Stimulated activated CD4-positive, alpha-beta T cell treated with anti-CD3 and anti-CD28 coated beads, Interleukin-12 subunit alpha, Interleukin-12 subunit beta, amount 100 ng/mL, for 48 hours (primary cell): ENCODE measurements around the gene SEPTIN10.
"Not testable (repeated sequence)": the region's sequence is repeated elsewhere in the genome, so short reads cannot be mapped to it uniquely, and the experiment has no call there.

Experiments used
- DNase-seq, 3 donors: peaks; one replicate each; pipeline ENCODE4 v3.0.0-alpha.2; 2020; ENCODE audit warnings: low read depth in 2 of 3, low spot score in 1 of 3

The SEPTIN10 gene

GRCh38 chr2:109554758-109555157 is 59.0 kb downstream of the SEPTIN10 start:
- DNase-seq = no peak

- DNase-seq = no peak
These were observed 64.7 kb downstream of the SEPTIN10 start for GRCh38 chr2:109549016-109549590.

- DNase-seq = no peak
These were observed 66.5 kb downstream of the SEPTIN10 start for GRCh38 chr2:109547280-109547679.

- DNase-seq = peak; percentile 24 to 64 (median 41)
These were observed 67.7 kb downstream of the SEPTIN10 start for GRCh38 chr2:109545828-109546713.

- no peak for DNase-seq
These were observed 71.4 kb downstream of the SEPTIN10 start for GRCh38 chr2:109542384-109542783.

GRCh38 chr2:109538546-109538945 is 75.2 kb downstream of the SEPTIN10 start:
- no peak for DNase-seq

GRCh38 chr2:109537565-109538222 is 76.1 kb downstream of the SEPTIN10 start:
- DNase-seq = no peak

- DNase-seq = not testable (repeated sequence)
These were observed 77.2 kb downstream of the SEPTIN10 start for GRCh38 chr2:109536556-109536955.

- no peak for DNase-seq
These were observed 78.4 kb downstream of the SEPTIN10 start for GRCh38 chr2:109535217-109535946.

GRCh38 chr2:109533823-109534222 is 79.9 kb downstream of the SEPTIN10 start:
- DNase-seq = no peak

GRCh38 chr2:109532728-109533076 is 81.1 kb downstream of the SEPTIN10 start:
- no peak for DNase-seq

GRCh38 chr2:109531896-109532727 is 81.7 kb downstream of the SEPTIN10 start:
- DNase-seq = no peak

- no peak for DNase-seq
These were observed 82.5 kb downstream of the SEPTIN10 start for GRCh38 chr2:109531221-109531620.

- DNase-seq = no peak
These were observed 83.1 kb downstream of the SEPTIN10 start for GRCh38 chr2:109530712-109531111.

- DNase-seq = no peak
These were observed 84.0 kb downstream of the SEPTIN10 start for GRCh38 chr2:109529532-109530449.

GRCh38 chr2:109528811-109529501 is 84.8 kb downstream of the SEPTIN10 start:
- no peak for DNase-seq

- DNase-seq = no peak
These were observed 85.7 kb downstream of the SEPTIN10 start for GRCh38 chr2:109527846-109528705.

- no peak for DNase-seq
These were observed 86.7 kb downstream of the SEPTIN10 start for GRCh38 chr2:109527079-109527478.
